HepG2 (cell line): ENCODE measurements around the gene MNAT1. TPM values are rescaled to one million over a fixed set of nuclear protein-coding genes. Genes with fewer than 3 reads are reported as not detected.

ENCODE experiments used
- HNRNPLL ChIP-seq: fragments of 200-400 bp; formaldehyde crosslinking; IDR thresholded peaks from 2 replicates; pipeline ENCODE4 v1.6.1; 2017; ENCODE audit warnings: mild to moderate bottlenecking, low read depth, low read length; ENCODE audit not compliant: poor library complexity, severe bottlenecking
- ZBTB40 ChIP-seq, 2 experiments: fragments of 450-650 bp in 1 of 2; sonication (generic) in 1 of 2; formaldehyde crosslinking in 1 of 2; IDR thresholded peaks; 2 replicates each; pipeline versions ENCODE4 v1.6.1 to v1.8.0; 2016 to 2022; ENCODE audit warnings: antibody characterized with exemption in 1 of 2, mild to moderate bottlenecking in 1 of 2, missing genetic modification reagents in 1 of 2
- ZBTB44 ChIP-seq: sonication (generic); formaldehyde crosslinking; IDR thresholded peaks from 2 replicates; pipeline ENCODE4 v1.4.0; 2020; ENCODE audit warnings: missing genetic modification reagents
- ZFP91 ChIP-seq: sonication (generic); formaldehyde crosslinking; IDR thresholded peaks from 2 replicates; pipeline ENCODE4 v1.9.0; 2022; ENCODE audit warnings: missing genetic modification reagents, mild to moderate bottlenecking, borderline replicate concordance
- ZIK1 ChIP-seq: sonication (generic); formaldehyde crosslinking; IDR thresholded peaks from 2 replicates; pipeline ENCODE4 v1.5.0; 2020; ENCODE audit warnings: mild to moderate bottlenecking, low read depth, missing genetic modification reagents, borderline replicate concordance
- ZKSCAN5 ChIP-seq: sonication (generic); formaldehyde crosslinking; IDR thresholded peaks from 2 replicates; pipeline ENCODE4 v1.5.1; 2020; ENCODE audit warnings: mild to moderate bottlenecking, missing genetic modification reagents
- ZNF280B ChIP-seq: sonication (generic); formaldehyde crosslinking; IDR thresholded peaks from 2 replicates; pipeline ENCODE4 v1.5.0; 2020; ENCODE audit warnings: missing genetic modification reagents, mild to moderate bottlenecking, borderline replicate concordance
- ZNF350 ChIP-seq: sonication (generic); formaldehyde crosslinking; IDR thresholded peaks from 2 replicates; pipeline ENCODE4 v1.4.0; 2020; ENCODE audit warnings: mild to moderate bottlenecking, low read depth, missing genetic modification reagents, borderline replicate concordance
- ZNF44 ChIP-seq: sonication (generic); formaldehyde crosslinking; IDR thresholded peaks from 2 replicates; pipeline ENCODE4 v1.5.1; 2020; ENCODE audit warnings: mild to moderate bottlenecking, missing genetic modification reagents
- ZNF589 ChIP-seq: sonication (generic); formaldehyde crosslinking; conservative IDR thresholded peaks from 2 replicates; pipeline ENCODE4 v1.8.0; 2022; ENCODE audit warnings: mild to moderate bottlenecking, moderate library complexity, missing genetic modification reagents
- polyA plus RNA-seq, 8 experiments: library from polyadenylated mRNA; depleted of rRNA in 3 of 8; stranded (reverse) in 7 of 8; unstranded in 1 of 8; fragments of >200 nt; fragmentation: Illumina TruSeq in 4 of 8; extraction: Trizol in 4 of 8; gene quantifications; 2 replicates each; pipeline versions ENCODE4 v1.2.1 to v1.2.3, GENCODE V29; 2011 to 2016; ENCODE audit warnings: low read depth in 4 of 8, missing spikeins in 1 of 8, mixed read lengths in 1 of 8; ENCODE audit not compliant: insufficient read depth in 1 of 8
- total RNA-seq, 5 experiments: library from RNA; depleted of rRNA; stranded (reverse); fragments of >200 nt; fragmentation: Illumina TruSeq; extraction: Trizol; gene quantifications; 2 replicates each; pipeline ENCODE4 v1.2.3, GENCODE V29; 2016; ENCODE audit warnings: low read depth in 1 of 5

MNAT1 gene
- total and polyA plus RNA-seq, 2 of the 13 experiments (the other 11 are each of a cell fraction or from before 2014, with no cell fraction given): 49.2 to 94.8 TPM

GRCh38 chr14:60980811-60981632, 246.5 kb downstream of the MNAT1 start, which contains the start of the genes SLC38A6 and TRMT5 (continued):
- TF ChIP-seq ZNF589 (CRISPR knock-in tag) (no peak), HNRNPLL (peak; percentile 98), ZBTB40 (IDR thresholded peaks at IDR 0.05) (no peak), ZBTB40 (CRISPR knock-in tag; IDR thresholded peaks at IDR 0.05) (peak; percentile 84), ZIK1 (0 out of 2 replicates have a peak, but pooled peaks have one; percentile 29), ZBTB44 (CRISPR knock-in tag) (no peak), ZKSCAN5 (CRISPR knock-in tag) (no peak), ZFP91 (CRISPR knock-in tag) (peak; percentile 91), ZNF350 (CRISPR knock-in tag) (peak; percentile 86; the same call in 1 of the 2 replicates), ZNF280B (CRISPR knock-in tag) (peak; percentile 93), ZNF44 (no peak)
